K562 (cell line): ENCODE data around the gene HOXD9. TPM values are rescaled to one million over a fixed set of nuclear protein-coding genes. Genes with fewer than 3 reads are reported as not detected.

ENCODE experiments used
- BMI1 ChIP-seq: fragments of 150-350 bp; IDR thresholded peaks from 2 replicates; pipeline ENCODE4 v1.6.1; 2014; ENCODE audit warnings: low read length
- DDX20 ChIP-seq: fragments of 450-650 bp; IDR thresholded peaks from 2 replicates; pipeline ENCODE4 v1.6.1; 2016; ENCODE audit warnings: missing genetic modification characterization, low read depth, mild to moderate bottlenecking, missing compliant biosample characterization, moderate library complexity
- DEAF1 ChIP-seq: fragments of 450-650 bp; formaldehyde crosslinking; IDR thresholded peaks from 2 replicates; pipeline ENCODE4 v1.4.0; 2020; ENCODE audit warnings: mild to moderate bottlenecking, moderate library complexity
- ELF4 ChIP-seq: fragments of 450-650 bp; formaldehyde crosslinking; IDR thresholded peaks from 2 replicates; pipeline ENCODE4 v1.4.0; 2022; ENCODE audit warnings: missing genetic modification characterization
- MCM7 ChIP-seq, 2 experiments: fragments of 450-650 bp; IDR thresholded peaks; 2 replicates each; pipeline ENCODE4 v1.6.1; 2016 to 2018
- PTBP1 ChIP-seq: fragments of 200-400 bp; formaldehyde crosslinking; IDR thresholded peaks from 2 replicates; pipeline ENCODE4 v1.6.1; 2017; ENCODE audit warnings: low read depth, low read length
- RB1 ChIP-seq: fragments of 450-650 bp; IDR thresholded peaks from 2 replicates; pipeline ENCODE4 v1.6.1; 2017; ENCODE audit warnings: low read depth, mild to moderate bottlenecking
- SMARCB1 ChIP-seq: IDR thresholded peaks from 2 replicates; pipeline ENCODE4 v1.6.1; 2011; ENCODE audit warnings: improper control_type of control experiment, low read depth; ENCODE audit not compliant: insufficient read length
- STAT5A ChIP-seq: IDR thresholded peaks from 2 replicates; pipeline ENCODE4 v1.6.1; 2012; ENCODE audit warnings: low read length, inconsistent platforms, borderline replicate concordance
- ZNF184 ChIP-seq: sonication (generic); formaldehyde crosslinking; IDR thresholded peaks from 2 replicates; pipeline ENCODE4 v1.5.0; 2020; ENCODE audit warnings: missing genetic modification reagents
- ZNF324 ChIP-seq: fragments of 250-450 bp; sonication (Bioruptor Pico); IDR thresholded peaks from 2 replicates; pipeline ENCODE4 v1.4.0; 2020; ENCODE audit warnings: mild to moderate bottlenecking
- ZNF77 ChIP-seq: fragments of 250-450 bp; sonication (Bioruptor Pico); IDR thresholded peaks from 2 replicates; pipeline ENCODE4 v1.5.0; 2020
- polyA plus RNA-seq, 8 experiments: library from polyadenylated mRNA; depleted of rRNA in 4 of 8; stranded (reverse) in 5 of 8; unstranded in 3 of 8; fragments of >200 nt; fragmentation: Nextera tagmentation in 2 of 8; fragmentation: Illumina TruSeq in 1 of 8; extraction: Ambion mirVana in 2 of 8; extraction: Trizol in 1 of 8; gene quantifications; 2 replicates each; pipeline versions ENCODE4 v1.2.1 to v1.2.3, GENCODE V29; 2011 to 2014; ENCODE audit warnings: inconsistent platforms in 1 of 8, missing spikeins in 1 of 8
- total RNA-seq, 7 experiments: library from RNA; depleted of rRNA in 6 of 7; stranded (reverse); fragments of >200 nt in 6 of 7; fragmentation: Illumina TruSeq in 2 of 7; extraction: Trizol in 2 of 7; gene quantifications; 2 replicates each; pipeline versions ENCODE4 v1.2.1 to v1.2.3, GENCODE V29; 2011 to 2021; ENCODE audit warnings: low replicate concordance in 1 of 7
- TF ChIP-seq, protein P1 (sequence below), 2 experiments: fragments of 200-800 bp in 1 of 2; sonication (Bioruptor generic) in 1 of 2; sonication (generic) in 1 of 2; formaldehyde crosslinking in 1 of 2; IDR thresholded peaks in 1 of 2; conservative IDR thresholded peaks in 1 of 2; 2 replicates each; pipeline versions ENCODE4 v1.5.0 to v1.6.1; 2016 to 2020; ENCODE audit warnings: missing compliant biosample characterization in 1 of 2, missing genetic modification characterization in 1 of 2, missing genetic modification reagents in 1 of 2
- TF ChIP-seq, protein P2 (sequence below): fragments of 250-450 bp; sonication (Bioruptor Pico); IDR thresholded peaks from 2 replicates; pipeline ENCODE4 v1.5.0; 2021
- TF ChIP-seq, protein P3 (sequence below), 2 experiments: fragments of 450-650 bp; formaldehyde crosslinking in 1 of 2; IDR thresholded peaks; 2 replicates each; pipeline versions ENCODE4 v1.4.0 to v1.6.1; 2014 to 2020; ENCODE audit warnings: mild to moderate bottlenecking in 2 of 2, borderline replicate concordance in 1 of 2, low read depth in 1 of 2

The HOXD9 gene
- total and polyA plus RNA-seq, 9 of the 15 experiments (the other 6 are each of a cell fraction or from before 2014, with no cell fraction given), result not detected

GRCh38 chr2:176088048-176088936, 34.2 kb upstream of the HOXD9 start (continued):
- TF ChIP-seq, protein P1, sequence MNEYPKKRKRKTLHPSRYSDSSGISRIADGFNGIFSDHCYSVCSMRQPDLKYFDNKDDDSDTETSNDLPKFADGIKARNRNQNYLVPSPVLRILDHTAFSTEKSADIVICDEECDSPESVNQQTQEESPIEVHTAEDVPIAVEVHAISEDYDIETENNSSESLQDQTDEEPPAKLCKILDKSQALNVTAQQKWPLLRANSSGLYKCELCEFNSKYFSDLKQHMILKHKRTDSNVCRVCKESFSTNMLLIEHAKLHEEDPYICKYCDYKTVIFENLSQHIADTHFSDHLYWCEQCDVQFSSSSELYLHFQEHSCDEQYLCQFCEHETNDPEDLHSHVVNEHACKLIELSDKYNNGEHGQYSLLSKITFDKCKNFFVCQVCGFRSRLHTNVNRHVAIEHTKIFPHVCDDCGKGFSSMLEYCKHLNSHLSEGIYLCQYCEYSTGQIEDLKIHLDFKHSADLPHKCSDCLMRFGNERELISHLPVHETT (CRISPR knock-in tag; conservative IDR thresholded peaks at IDR 0.05 in 1 of 2, IDR thresholded peaks at IDR 0.05 in 1 of 2), result no peak
- TF ChIP-seq, protein P2, sequence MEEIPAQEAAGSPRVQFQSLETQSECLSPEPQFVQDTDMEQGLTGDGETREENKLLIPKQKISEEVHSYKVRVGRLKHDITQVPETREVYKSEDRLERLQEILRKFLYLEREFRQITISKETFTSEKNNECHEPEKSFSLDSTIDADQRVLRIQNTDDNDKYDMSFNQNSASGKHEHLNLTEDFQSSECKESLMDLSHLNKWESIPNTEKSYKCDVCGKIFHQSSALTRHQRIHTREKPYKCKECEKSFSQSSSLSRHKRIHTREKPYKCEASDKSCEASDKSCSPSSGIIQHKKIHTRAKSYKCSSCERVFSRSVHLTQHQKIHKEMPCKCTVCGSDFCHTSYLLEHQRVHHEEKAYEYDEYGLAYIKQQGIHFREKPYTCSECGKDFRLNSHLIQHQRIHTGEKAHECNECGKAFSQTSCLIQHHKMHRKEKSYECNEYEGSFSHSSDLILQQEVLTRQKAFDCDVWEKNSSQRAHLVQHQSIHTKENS (CRISPR knock-in tag), result no peak
- TF ChIP-seq PTBP1 (no peak), ZNF184 (CRISPR knock-in tag) (no peak), MCM7 (IDR thresholded peaks at IDR 0.05) (no peak), DEAF1 (CRISPR knock-in tag) (peak; percentile 56), RB1 (peak; percentile 26; the same call in 1 of the 2 replicates), ZNF324 (CRISPR knock-in tag) (no peak), ELF4 (CRISPR knock-in tag) (no peak), STAT5A (no peak), SMARCB1 (no peak), DDX20 (no peak), BMI1 (no peak), ZNF77 (CRISPR knock-in tag) (no peak)
- TF ChIP-seq, protein P3, sequence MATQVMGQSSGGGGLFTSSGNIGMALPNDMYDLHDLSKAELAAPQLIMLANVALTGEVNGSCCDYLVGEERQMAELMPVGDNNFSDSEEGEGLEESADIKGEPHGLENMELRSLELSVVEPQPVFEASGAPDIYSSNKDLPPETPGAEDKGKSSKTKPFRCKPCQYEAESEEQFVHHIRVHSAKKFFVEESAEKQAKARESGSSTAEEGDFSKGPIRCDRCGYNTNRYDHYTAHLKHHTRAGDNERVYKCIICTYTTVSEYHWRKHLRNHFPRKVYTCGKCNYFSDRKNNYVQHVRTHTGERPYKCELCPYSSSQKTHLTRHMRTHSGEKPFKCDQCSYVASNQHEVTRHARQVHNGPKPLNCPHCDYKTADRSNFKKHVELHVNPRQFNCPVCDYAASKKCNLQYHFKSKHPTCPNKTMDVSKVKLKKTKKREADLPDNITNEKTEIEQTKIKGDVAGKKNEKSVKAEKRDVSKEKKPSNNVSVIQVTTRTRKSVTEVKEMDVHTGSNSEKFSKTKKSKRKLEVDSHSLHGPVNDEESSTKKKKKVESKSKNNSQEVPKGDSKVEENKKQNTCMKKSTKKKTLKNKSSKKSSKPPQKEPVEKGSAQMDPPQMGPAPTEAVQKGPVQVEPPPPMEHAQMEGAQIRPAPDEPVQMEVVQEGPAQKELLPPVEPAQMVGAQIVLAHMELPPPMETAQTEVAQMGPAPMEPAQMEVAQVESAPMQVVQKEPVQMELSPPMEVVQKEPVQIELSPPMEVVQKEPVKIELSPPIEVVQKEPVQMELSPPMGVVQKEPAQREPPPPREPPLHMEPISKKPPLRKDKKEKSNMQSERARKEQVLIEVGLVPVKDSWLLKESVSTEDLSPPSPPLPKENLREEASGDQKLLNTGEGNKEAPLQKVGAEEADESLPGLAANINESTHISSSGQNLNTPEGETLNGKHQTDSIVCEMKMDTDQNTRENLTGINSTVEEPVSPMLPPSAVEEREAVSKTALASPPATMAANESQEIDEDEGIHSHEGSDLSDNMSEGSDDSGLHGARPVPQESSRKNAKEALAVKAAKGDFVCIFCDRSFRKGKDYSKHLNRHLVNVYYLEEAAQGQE (IDR thresholded peaks at IDR 0.05; ENCODE audit: borderline replicate concordance), result peak; percentile 55; the same call in 1 of the 2 replicates
- TF ChIP-seq, protein P3 (CRISPR knock-in tag; IDR thresholded peaks at IDR 0.05; ENCODE audit: low read depth), result no peak
